Renal cortex interstitium (tissue), 11 donors: Measurements from ENCODE around the gene NCOA7. TPM values are rescaled to one million over a fixed set of nuclear protein-coding genes. Genes with fewer than 3 reads are reported as not detected.

Experiments
- DNase-seq, 11 donors: peaks; one replicate each; pipeline ENCODE4 v3.0.0-alpha.2; 2013; ENCODE audit warnings: low read depth in 9 of 11, low spot score in 4 of 11; ENCODE audit errors: extremely low read depth in 1 of 11
- polyA plus RNA-seq, 3 donors: library from polyadenylated mRNA; unstranded; fragments of 120-200 nt; gene quantifications; one replicate each; pipeline ENCODE4 v1.2.1, GENCODE V29; 2013; ENCODE audit not compliant: insufficient read length in 3 of 3

NCOA7 gene
- polyA plus RNA-seq, 3 donors = 41.2 to 55.2 (median 47.1) TPM

DNA sequence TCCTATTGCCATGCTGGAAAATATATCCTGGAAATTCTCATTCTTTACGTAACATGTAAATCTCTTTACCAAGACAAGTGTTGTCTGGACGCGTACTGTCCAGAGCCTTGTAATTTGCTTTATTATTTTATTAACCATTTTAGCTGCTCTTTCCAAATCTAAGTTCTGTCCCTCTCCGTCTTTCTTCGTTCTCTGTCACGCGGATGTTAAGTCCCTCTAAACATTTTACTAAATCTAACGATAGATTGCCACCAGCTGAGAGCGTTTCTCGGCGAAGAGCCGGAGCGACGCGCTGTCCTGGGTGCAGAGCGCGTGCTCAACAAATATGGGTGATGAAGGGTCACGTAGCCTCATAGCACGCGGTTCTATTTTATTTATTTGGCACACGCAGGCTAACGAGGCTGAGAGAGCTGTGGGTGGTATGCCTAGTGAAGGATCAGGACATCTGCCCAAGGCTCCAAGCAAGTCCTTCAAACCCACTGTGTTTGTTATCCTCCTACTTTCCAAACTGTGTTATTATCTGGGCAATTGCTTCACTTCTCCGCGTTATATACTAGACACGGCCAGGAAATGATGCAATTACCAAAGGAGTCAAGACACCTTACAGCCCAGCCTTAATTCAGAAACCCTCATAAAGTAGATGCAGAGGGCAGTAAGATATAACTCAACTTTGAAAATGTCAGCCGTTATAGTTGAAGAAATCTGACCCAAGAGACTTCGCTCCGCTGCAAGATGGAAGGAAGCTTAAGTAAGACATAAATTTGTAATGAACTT, 10.0 kb upstream of the NCOA7 start:
- peak in 9 of 11 donors; percentile 20 to 68 (median 36) for DNase-seq

- DNase-seq = peak in 2 of 11 donors; percentile 31 to 37
Observed at GRCh38 chr6:125781314-125781868, 9.4 kb upstream of the NCOA7 start.

DNA sequence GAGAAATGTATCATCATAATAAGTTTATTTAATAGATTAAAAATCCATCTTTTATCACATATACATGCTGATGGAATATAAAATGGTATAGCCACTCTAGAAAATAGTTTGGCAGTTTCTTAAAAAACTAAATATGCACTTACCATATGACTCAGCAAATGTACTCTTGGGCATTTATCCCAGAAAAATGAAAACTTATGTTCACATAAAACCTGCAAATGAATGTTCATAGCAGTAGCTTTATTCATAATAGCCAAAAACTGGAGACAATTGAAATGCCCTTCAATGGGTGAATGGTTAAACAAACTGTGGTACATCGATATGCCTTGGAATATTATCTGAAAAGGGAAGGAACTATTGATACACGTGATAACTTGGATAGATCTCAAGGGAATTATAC, 6.4 kb upstream of the NCOA7 start:
- no peak for DNase-seq

DNA sequence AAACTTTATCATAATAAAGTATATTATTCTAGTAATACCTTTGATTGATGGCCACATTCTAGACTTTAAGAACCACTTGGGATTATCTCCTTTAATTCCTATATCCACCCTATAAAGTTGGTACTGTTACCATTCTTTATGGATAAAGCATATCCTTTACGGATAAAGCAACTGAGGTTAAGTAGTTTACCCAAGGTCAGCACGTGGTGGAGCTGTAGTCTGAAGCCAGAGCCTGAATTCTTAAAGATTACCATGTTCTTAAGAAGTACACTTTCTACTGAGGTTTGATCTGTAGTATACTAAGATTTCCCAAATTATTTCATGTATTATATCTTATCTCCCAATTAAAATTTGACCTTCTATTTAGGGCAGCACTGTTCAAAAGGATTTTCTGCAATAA, 3.0 kb upstream of the NCOA7 start:
- no peak for DNase-seq

DNA sequence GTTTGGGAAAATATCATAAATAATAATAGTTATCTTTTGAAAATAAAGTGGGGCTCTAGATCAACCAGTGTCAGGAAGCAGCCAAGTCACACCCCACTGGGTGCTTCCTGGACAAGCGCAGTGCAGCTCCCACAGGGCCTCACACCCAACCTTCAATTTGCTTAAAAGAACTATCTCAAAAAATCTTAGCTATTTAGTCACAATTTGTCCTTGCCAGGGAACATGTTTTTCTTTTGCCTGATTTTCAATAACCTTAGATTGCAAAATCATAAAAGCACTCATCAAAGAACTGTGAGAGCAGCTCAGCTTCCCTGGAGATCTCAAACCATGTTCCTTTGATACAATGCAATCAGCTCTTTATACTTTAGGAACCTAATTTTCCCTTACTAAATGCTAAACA, 1.6 kb upstream of the NCOA7 start:
- no peak for DNase-seq

DNA sequence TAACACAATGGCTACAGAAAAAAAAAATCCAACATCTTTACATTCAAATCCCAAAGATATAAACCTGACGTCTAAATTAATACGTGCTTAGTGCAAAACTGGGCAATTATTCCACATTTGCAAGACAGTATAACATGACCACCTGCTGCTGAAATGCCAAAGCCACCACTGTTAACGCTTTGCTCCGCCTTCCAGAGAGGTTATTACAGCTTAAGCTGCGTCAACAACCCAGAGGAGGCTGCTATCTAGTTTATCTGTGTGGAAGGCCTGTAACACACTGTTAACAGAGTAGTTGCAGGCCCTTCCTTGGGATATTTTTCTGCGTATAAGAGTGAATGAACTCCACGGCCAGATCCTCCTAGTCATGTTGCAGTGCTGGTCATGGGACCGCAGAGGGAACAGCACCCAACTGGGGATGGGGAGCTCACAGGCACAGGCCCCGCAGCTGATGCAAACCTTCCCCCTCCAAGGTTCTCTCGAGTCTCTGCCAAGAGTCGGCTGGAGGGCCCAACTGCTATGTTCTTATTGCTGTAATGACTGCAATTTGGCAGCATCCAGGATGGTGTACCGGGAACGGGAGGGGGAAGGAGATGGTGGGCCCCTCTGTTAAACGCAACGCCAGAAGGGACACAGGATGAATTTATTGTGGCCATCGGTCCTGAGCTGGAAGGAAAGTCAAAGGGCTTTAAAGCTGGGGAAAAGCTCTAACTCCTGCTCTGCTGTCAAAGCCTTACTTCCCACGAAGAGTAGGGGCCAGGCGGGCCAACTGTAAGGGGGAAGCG, 993 bp upstream of the NCOA7 start:
- peak in 4 of 11 donors; percentile 31 to 58 (median 48) for DNase-seq

GRCh38 chr6:125791151-125791819, 525 bp downstream of the NCOA7 start:
- DNase-seq = peak in 3 of 11 donors; percentile 22 to 41 (median 36)

DNA sequence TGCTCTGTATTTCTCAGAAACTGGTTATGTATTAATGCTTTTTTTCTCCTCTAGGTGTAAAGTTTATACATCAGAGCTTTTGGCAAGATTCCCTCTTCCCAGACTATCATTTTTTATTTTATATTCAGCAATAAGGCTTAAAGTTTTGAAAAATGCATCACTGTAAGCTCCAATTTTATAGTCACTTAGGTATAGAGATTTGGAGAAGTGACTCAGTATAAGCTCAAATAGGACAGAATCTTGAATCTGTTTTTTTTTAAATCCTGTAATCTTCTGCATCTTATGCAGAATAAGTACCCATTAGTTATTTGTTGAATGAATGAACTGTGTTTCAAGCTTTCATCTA, 1.0 kb downstream of the NCOA7 start:
- DNase-seq = no peak

- DNase-seq = no peak
Observed at GRCh38 chr6:125792172-125792571, 1.4 kb downstream of the NCOA7 start.

DNA sequence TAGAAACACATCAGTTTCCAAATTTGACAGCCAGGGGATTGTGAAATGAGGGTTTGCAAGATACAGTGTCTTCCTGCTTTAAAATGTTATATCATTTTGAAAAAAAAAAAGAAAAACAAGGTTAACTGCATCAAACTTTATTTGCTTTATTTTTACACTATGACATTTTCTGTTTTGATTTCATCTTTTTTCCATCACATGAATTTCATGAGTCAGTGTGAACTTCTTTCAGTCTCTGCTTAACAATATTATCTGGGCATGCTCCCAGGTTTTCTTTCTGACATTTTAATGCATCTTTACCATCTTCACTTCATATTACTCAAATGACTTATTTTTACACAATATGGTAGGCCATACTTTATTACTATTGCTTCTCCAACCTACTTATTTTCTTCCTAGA, 1.9 kb downstream of the NCOA7 start:
- DNase-seq = no peak

DNA sequence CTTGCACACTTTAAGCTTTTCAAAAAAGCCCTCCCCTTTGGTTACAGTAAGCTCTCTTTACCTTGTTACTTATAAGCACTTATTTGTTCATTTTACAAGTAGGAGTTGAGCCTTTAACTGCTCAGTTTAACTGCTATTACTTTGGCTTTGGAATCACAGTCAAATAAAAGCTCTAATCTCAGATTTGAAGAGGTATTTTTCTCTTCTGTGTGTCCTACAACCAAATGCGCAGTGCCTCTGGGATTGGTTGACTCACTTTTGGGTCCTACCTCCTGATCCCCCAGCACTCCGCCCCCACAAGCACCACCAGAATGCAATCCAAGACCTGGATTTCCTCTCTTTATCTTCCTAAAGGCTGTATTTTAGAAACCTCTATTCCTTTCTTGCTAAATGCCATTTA, 2.5 kb downstream of the NCOA7 start:
- DNase-seq = no peak

DNA sequence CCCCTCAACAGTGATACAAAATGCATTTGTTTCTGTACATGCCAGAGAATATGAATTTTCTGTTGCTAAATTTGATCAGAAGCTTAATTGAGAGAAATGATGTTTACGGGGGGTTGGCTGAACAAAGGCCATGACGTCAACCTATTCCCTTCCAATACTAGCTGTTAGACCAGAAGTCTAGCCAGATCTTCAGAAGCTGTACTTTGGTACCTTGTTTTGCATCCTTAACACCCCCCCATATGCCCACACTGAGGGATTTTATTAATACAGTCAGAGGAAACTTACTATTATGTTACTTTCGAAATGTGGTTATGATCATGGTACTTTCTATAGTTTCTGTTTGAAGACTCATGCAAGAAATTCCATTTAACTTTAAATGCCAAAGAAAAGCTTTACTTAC, 3.1 kb downstream of the NCOA7 start:
- no peak for DNase-seq

GRCh38 chr6:125794342-125795137, 3.8 kb downstream of the NCOA7 start:
- no peak for DNase-seq

DNA sequence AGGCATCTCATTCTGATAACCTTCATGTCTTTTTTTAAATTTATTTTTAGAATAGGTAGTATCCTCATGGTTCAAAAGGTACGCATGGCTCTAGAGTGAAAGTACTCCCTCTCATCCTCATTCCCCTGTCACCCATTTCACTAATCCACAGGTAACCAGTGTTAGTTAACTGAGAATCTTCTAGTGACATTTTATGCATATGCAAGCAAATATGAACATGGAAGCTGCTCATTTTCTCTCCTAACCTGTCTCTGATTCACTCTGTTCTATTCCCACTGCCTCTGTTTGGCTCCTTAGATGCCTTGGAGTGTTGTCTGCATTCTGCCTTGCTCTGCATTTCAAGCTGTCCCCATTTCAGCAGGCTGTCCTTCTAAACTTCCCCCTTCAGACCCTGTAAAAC, 4.5 kb downstream of the NCOA7 start:
- DNase-seq = no peak

GRCh38 chr6:125797120-125797885, 6.5 kb downstream of the NCOA7 start:
- no peak for DNase-seq

GRCh38 chr6:125797886-125798444, 7.2 kb downstream of the NCOA7 start:
- DNase-seq = no peak

GRCh38 chr6:125798734-125799508, 8.2 kb downstream of the NCOA7 start:
- no peak for DNase-seq
